Stimulated activated CD8-positive, alpha-beta memory T cell treated with anti-CD3 and anti-CD28 coated beads, Interleukin-2, amount 100 ng/mL, for 1 hour (primary cell): ENCODE data around the gene CADPS.

Experiments
- DNase-seq, 2 donors: peaks; one replicate each; pipeline ENCODE4 v3.0.0-alpha.2; 2020; ENCODE audit warnings: low read depth in 2 of 2

The CADPS gene

GRCh38 chr3:62812631-62813030, 62.6 kb downstream of the CADPS start:
- no peak for DNase-seq

- no peak for DNase-seq
Measured at GRCh38 chr3:62811119-62811518, 64.1 kb downstream of the CADPS start.

- DNase-seq = no peak
Measured at GRCh38 chr3:62809369-62809768, 65.8 kb downstream of the CADPS start.

GRCh38 chr3:62805580-62806277, 69.5 kb downstream of the CADPS start:
- DNase-seq = no peak

GRCh38 chr3:62805106-62805505, 70.1 kb downstream of the CADPS start:
- no peak for DNase-seq

GRCh38 chr3:62803276-62803675, 71.9 kb downstream of the CADPS start:
- DNase-seq = no peak

GRCh38 chr3:62798000-62798399, 77.2 kb downstream of the CADPS start:
- DNase-seq = no peak

- no peak for DNase-seq
Measured at GRCh38 chr3:62797132-62797531, 78.1 kb downstream of the CADPS start.

GRCh38 chr3:62795978-62796657, 79.1 kb downstream of the CADPS start:
- DNase-seq = no peak

GRCh38 chr3:62793946-62794345, 81.3 kb downstream of the CADPS start:
- no peak for DNase-seq

- no peak for DNase-seq
Measured at GRCh38 chr3:62785384-62785783, 89.8 kb downstream of the CADPS start.

GRCh38 chr3:62781121-62781520, 94.1 kb downstream of the CADPS start:
- no peak for DNase-seq

GRCh38 chr3:62777674-62778073, 97.5 kb downstream of the CADPS start:
- no peak for DNase-seq

GRCh38 chr3:62777130-62777529, 98.1 kb downstream of the CADPS start:
- DNase-seq = no peak

GRCh38 chr3:62774221-62774620, 101.0 kb downstream of the CADPS start:
- DNase-seq = no peak

GRCh38 chr3:62771331-62772072, 103.7 kb downstream of the CADPS start:
- no peak for DNase-seq

GRCh38 chr3:62768896-62769295, 106.3 kb downstream of the CADPS start:
- DNase-seq = no peak

- no peak for DNase-seq
Measured at GRCh38 chr3:62761711-62762110, 113.5 kb downstream of the CADPS start.

GRCh38 chr3:62761311-62761710, 113.9 kb downstream of the CADPS start:
- no peak for DNase-seq

- DNase-seq = no peak
Measured at GRCh38 chr3:62758296-62759066, 116.7 kb downstream of the CADPS start.

- DNase-seq = no peak
Measured at GRCh38 chr3:62757045-62757444, 118.2 kb downstream of the CADPS start.

- DNase-seq = no peak
Measured at GRCh38 chr3:62755285-62755684, 119.9 kb downstream of the CADPS start.
